Neuron (in vitro differentiated cells): ENCODE measurements around the gene OR1A1.
"Not testable (repeated sequence)": the region's sequence is repeated elsewhere in the genome, so short reads cannot be mapped to it uniquely, and the experiment has no call there.

Experiments used
- H2AFZ ChIP-seq: one replicate; pipeline ENCODE4 v1.6.1; 2013; ENCODE audit warnings: low read depth, mild to moderate bottlenecking, inconsistent platforms, low read length, moderate library complexity
- H3K27me3 ChIP-seq: one replicate; pipeline ENCODE4 v1.6.1; 2013; ENCODE audit warnings: low read length; ENCODE audit not compliant: insufficient read depth
- H3K36me3 ChIP-seq: one replicate; pipeline ENCODE4 v1.6.1; 2013; ENCODE audit warnings: low read length; ENCODE audit not compliant: insufficient read depth
- H3K4me1 ChIP-seq: one replicate; pipeline ENCODE4 v1.6.1; 2013; ENCODE audit warnings: low read length; ENCODE audit not compliant: insufficient read depth
- H3K4me3 ChIP-seq: 2 replicates; pipeline ENCODE4 v1.5.1; 2013; ENCODE audit warnings: mild to moderate bottlenecking, low read length, moderate library complexity
- H3K9me3 ChIP-seq: one replicate; pipeline ENCODE4 v1.6.1; 2013; ENCODE audit warnings: low read length

OR1A1 gene, protein sequence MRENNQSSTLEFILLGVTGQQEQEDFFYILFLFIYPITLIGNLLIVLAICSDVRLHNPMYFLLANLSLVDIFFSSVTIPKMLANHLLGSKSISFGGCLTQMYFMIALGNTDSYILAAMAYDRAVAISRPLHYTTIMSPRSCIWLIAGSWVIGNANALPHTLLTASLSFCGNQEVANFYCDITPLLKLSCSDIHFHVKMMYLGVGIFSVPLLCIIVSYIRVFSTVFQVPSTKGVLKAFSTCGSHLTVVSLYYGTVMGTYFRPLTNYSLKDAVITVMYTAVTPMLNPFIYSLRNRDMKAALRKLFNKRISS

GRCh38 chr17:3207367-3207766 is at the start of gene OR1A1:
Gene OR1A1 (plus strand): TSS chr17:3207667. CDS start chr17:3215621, 7,954 bp downstream.
- no peak within 1 kb of the TSS for H3K4me3 ChIP-seq
- H3K27me3 ChIP-seq: peaks cover 4% of the 10 kb centered on the region
- no peaks in the 10 kb centered on the region for H3K4me1 ChIP-seq
- H3K9me3 ChIP-seq: no peaks in the 10 kb centered on the region
- H3K36me3 ChIP-seq: no peaks in the 10 kb centered on the region
- H2AFZ ChIP-seq: no peak within 1 kb of the TSS

GRCh38 chr17:3167574-3167973 is 39.9 kb upstream of the OR1A1 start:
- H3K36me3 ChIP-seq: no peaks in the 10 kb centered on the region
- no peak overlapping the region for H3K4me3 ChIP-seq
- peaks cover 11% of the 10 kb centered on the region for H3K27me3 ChIP-seq
- no peaks in the 10 kb centered on the region for H3K9me3 ChIP-seq
- H2AFZ ChIP-seq: no peak overlapping the region
- H3K4me1 ChIP-seq: no peaks in the 10 kb centered on the region

DNA sequence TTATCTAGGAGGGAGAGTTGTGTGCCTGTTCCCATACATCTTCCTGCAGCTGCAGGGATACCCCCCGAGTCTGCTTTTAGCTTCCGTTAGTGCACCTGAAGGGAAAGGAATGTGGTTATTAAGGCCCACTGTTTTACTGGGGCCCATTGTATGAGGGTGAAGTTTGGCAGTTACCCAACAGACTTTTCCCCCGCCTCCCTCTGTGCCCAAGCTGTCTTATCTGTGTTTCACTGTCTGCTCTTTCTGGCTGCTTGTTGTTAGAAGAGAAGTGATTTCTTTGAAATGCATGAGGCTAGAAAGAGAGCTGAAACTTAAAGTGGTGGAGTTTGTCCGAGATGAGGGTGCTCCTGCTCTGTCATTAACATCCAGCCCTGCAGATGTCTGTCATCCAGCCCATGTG is 17.5 kb upstream of the OR1A1 start:
- H3K36me3 ChIP-seq: no peaks in the 10 kb centered on the region
- no peak overlapping the region for H3K4me3 ChIP-seq
- H3K9me3 ChIP-seq: no peaks in the 10 kb centered on the region
- H2AFZ ChIP-seq: no peak overlapping the region
- H3K27me3 ChIP-seq: peaks cover 10% of the 10 kb centered on the region
- no peaks in the 10 kb centered on the region for H3K4me1 ChIP-seq

DNA sequence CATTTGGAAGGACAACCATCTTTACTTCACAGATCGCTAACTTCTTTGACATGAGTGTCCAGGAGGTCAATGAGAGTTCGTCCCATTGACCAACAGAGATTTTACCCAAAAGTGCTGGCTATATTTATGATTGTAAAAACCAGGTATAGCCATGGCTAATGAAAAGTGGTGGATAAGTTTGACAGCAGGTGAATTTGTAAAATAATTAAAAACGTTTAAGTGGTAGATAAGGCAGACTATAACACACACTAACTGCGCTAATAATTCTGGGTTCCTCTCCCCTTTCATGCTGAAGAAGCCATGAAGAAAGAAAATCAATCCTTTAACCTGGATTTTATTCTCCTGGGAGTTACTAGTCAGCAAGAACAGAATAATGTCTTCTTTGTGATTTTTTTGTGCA is 10.2 kb upstream of the OR1A1 start, which contains the start of gene OR1A2:
OR1A2 (plus strand) TSS at position 301 of the 400 bp plus-strand sequence; CDS start at position 301, 0 bp downstream.
- Histone ChIP-seq H3K9me3 (no peaks in the 10 kb centered on the region), H3K27me3 (no peaks in the 10 kb centered on the region), H3K36me3 (no peaks in the 10 kb centered on the region), H2AFZ (no peak within 1 kb of the TSS), H3K4me1 (no peaks in the 10 kb centered on the region), H3K4me3 (no peak within 1 kb of the TSS)

DNA sequence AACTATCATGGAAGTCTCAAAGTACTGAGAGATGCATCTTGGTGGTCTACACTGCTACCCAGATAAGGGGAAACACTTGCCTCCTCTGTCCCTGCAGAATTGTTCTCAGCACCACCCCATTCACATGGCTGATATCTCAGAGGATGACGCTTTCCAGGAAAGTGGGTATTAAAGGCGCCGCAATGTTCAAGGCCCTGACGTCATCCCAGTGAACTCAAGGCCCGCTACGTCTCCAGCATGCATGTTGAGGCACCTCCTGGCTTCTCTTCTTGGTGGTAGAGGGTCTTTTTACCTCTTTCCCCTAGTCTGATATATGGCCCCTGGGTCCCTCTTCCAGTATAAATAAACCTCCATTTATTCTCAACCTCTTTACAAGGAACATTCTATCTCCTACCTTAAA is 1.0 kb downstream of the OR1A1 start:
- Histone ChIP-seq H3K27me3 (peaks cover 4% of the 10 kb centered on the region), H3K36me3 (no peaks in the 10 kb centered on the region), H3K9me3 (no peaks in the 10 kb centered on the region), H2AFZ (no peak overlapping the region), H3K4me3 (no peak overlapping the region), H3K4me1 (no peaks in the 10 kb centered on the region)

DNA sequence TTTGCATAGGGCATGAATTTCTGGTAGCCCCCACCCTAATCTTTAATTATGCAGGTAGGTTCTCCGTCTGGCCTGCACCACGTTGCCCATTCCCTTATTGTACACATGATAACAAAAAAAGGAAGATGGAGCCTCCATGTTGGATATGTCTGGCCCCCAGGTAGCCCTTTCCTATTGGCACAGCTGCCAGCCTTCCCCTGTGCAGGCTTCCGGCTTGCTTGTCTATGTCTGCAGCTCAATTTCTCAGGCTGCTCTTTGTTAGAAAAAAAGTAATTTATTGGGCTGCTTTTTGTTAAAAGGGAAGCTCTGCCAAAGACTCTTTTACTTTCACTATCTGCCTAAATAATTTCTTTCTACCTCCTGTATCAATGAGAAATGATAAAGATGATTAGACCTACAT is 5.5 kb downstream of the OR1A1 start:
- H3K4me3 ChIP-seq: no peak overlapping the region
- H3K36me3 ChIP-seq: no peaks in the 10 kb centered on the region
- no peak overlapping the region for H2AFZ ChIP-seq
- H3K4me1 ChIP-seq: no peaks in the 10 kb centered on the region
- no peaks in the 10 kb centered on the region for H3K27me3 ChIP-seq
- H3K9me3 ChIP-seq: no peaks in the 10 kb centered on the region

DNA sequence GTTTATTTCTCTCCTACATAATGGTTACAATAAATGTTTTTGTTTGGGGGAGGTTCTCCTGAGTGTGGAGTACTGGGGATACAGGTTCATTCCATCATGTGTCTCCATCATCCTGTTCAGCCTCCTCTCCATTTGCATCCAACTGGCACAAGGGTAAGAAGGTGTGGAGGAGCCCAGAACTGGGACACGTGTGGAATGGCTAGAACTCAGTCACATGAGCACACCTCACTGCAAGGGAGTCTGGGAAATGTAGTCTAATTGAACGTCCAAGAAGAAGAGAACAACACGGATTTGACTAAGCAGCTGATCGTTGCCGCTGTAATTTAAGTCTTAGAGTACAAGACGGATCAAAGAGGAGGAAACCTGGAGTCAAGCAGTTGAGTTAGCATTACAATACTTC is 6.1 kb downstream of the OR1A1 start:
- H3K4me1 ChIP-seq: no peaks in the 10 kb centered on the region
- no peaks in the 10 kb centered on the region for H3K27me3 ChIP-seq
- H3K4me3 ChIP-seq: no peak overlapping the region
- H3K36me3 ChIP-seq: no peaks in the 10 kb centered on the region
- no peaks in the 10 kb centered on the region for H3K9me3 ChIP-seq
- H2AFZ ChIP-seq: no peak overlapping the region

DNA sequence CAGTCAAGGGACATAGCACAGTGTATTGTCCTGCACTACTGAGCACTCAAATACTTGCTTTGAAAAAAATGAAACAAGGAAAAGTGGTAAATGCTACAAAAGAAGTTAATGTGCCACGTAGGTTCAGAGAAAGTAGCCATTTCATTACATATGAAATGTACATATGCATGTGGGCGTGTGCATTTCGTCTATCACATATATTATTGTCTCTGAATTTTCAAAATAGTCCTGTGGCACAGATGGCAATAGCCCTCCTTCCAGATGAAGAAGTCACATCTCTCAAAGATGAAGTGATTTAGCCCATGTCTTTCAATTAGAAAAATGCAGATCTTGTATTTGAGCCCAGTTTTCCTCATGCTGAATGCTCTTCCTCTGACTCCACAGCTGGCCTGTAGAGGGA is 12.5 kb downstream of the OR1A1 start:
- not testable (repeated sequence) for H3K27me3 ChIP-seq, H3K4me1 ChIP-seq, H3K36me3 ChIP-seq, H3K9me3 ChIP-seq, H2AFZ ChIP-seq, H3K4me3 ChIP-seq

GRCh38 chr17:3221850-3222249 is 14.4 kb downstream of the OR1A1 start:
- Histone ChIP-seq H3K4me3 (no peak overlapping the region), H3K36me3 (no peaks in the 10 kb centered on the region), H3K4me1 (no peaks in the 10 kb centered on the region)

DNA sequence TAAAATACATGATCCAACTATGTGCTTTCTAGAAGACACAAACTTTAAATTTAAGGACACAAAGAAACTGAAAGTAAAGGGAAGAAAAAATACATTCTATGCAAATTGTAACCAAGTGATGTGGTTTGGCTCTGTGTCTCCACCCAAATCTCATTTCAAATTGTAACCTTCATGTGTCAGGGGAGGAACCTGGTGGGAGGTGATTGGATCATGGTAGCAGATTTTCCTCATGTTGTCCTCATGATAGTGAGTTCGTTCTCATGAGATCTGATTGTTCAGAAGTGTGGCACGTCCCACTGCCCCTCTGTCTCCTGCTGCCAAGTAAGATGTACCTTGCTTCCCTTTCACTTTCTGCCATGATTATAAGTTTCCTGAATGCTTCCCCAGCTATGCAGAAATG is 15.0 kb downstream of the OR1A1 start:
- Histone ChIP-seq H3K36me3 (no peaks in the 10 kb centered on the region), H2AFZ (no peak overlapping the region), H3K9me3 (no peaks in the 10 kb centered on the region)

More at GRCh38 chr17:3221850-3222249, 14.4 kb downstream of the OR1A1 start:
- H3K27me3 ChIP-seq: no peaks in the 10 kb centered on the region
- no peak overlapping the region for H2AFZ ChIP-seq
- no peaks in the 10 kb centered on the region for H3K9me3 ChIP-seq

GRCh38 chr17:3224721-3225352 is 17.4 kb downstream of the OR1A1 start:
- not testable (repeated sequence) for H3K4me3 ChIP-seq, H3K27me3 ChIP-seq, H3K4me1 ChIP-seq, H3K36me3 ChIP-seq, H3K9me3 ChIP-seq, H2AFZ ChIP-seq

More for the DNA sequence above, 15.0 kb downstream of the OR1A1 start:
- Histone ChIP-seq H3K4me1 (no peaks in the 10 kb centered on the region), H3K4me3 (no peak overlapping the region), H3K27me3 (no peaks in the 10 kb centered on the region)

DNA sequence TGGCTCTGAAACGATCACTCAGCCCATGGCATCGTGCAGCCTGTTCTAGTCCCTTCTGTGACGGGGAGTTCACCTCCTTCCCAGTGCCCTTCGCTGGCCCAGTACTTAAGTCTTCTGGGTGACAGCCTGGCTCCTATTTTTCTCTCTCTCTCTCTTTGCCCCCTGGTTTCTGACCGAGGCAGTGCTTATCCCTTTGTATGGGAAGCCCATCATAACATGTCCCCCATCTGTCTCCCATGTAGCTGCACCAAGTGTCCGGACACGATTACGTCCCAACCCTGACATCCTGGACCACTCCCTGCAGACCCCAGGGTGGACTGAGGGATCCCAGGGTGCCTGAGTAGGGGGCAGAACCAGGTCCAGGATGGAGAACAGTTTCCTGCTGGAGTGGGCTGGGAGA is 24.8 kb downstream of the OR1A1 start:
- H3K4me3 ChIP-seq, H3K36me3 ChIP-seq, H3K4me1 ChIP-seq, H2AFZ ChIP-seq, H3K27me3 ChIP-seq, H3K9me3 ChIP-seq: not testable (repeated sequence)

DNA sequence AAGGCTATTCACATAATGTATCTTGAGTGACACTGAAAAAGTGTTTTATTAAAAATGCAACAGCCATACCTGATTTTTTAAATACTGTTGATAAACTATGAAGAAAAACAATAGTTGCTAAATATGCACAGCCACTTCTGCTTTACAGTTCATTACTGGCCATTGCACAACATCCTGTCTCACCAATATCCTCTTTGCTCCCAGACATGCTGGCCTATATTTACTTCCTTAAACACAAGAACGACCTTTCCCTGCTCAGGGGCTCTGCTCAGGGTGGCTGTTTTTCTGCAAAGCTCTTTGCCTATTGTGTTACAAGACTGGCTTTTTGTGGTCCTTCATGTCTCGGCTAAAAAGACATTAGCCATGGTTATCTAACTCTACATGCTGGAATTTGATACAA is 31.2 kb downstream of the OR1A1 start:
- H3K4me3 ChIP-seq, H2AFZ ChIP-seq, H3K27me3 ChIP-seq, H3K4me1 ChIP-seq, H3K9me3 ChIP-seq, H3K36me3 ChIP-seq: not testable (repeated sequence)

DNA sequence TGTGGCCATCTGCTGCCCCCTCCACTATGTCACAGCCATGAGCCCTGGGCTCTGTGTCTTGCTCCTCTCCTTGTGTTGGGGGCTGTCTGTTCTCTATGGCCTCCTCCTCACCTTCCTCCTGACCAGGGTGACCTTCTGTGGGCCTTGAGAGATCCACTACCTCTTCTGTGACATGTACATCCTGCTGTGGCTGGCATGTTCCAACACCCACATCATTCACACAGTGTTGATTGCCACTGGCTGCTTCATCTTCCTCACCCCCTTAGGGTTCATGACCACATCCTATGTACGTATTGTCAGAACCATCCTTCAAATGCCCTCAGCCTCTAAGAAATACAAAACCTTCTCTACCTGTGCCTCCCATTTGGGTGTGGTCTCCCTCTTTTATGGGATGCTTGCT is 33.6 kb downstream of the OR1A1 start:
- H2AFZ ChIP-seq, H3K36me3 ChIP-seq, H3K27me3 ChIP-seq, H3K4me1 ChIP-seq, H3K4me3 ChIP-seq, H3K9me3 ChIP-seq: not testable (repeated sequence)
